T-helper 1 cell treated with Interleukin-12 subunit alpha and Interleukin-12 subunit beta and Interleukin-4 antibody, amounts not matched to agents 30 μg/mL and 1 μg/mL, for 36 hours (primary cell): Measurements from ENCODE around the gene RWDD4.
"Not testable (repeated sequence)": the region's sequence is repeated elsewhere in the genome, so short reads cannot be mapped to it uniquely, and the experiment has no call there.

Experiments
- H3K27ac Mint-ChIP-seq: one replicate; pipeline ENCODE4 v1.8.0; 2021; ENCODE audit warnings: mild to moderate bottlenecking, mixed read lengths
- H3K27me3 Mint-ChIP-seq: one replicate; pipeline ENCODE4 v1.8.0; 2021; ENCODE audit warnings: low read depth, mixed read lengths
- H3K36me3 Mint-ChIP-seq: one replicate; pipeline ENCODE4 v1.8.0; 2021; ENCODE audit warnings: low read depth, mixed read lengths
- H3K4me1 Mint-ChIP-seq: one replicate; pipeline ENCODE4 v1.8.0; 2021; ENCODE audit warnings: low read depth, mixed read lengths
- H3K4me3 Mint-ChIP-seq: one replicate; pipeline ENCODE4 v1.8.0; 2021; ENCODE audit warnings: mild to moderate bottlenecking, moderate library complexity, mixed read lengths
- H3K9me3 Mint-ChIP-seq: one replicate; pipeline ENCODE4 v1.8.0; 2021; ENCODE audit warnings: mixed read lengths

The RWDD4 gene

DNA sequence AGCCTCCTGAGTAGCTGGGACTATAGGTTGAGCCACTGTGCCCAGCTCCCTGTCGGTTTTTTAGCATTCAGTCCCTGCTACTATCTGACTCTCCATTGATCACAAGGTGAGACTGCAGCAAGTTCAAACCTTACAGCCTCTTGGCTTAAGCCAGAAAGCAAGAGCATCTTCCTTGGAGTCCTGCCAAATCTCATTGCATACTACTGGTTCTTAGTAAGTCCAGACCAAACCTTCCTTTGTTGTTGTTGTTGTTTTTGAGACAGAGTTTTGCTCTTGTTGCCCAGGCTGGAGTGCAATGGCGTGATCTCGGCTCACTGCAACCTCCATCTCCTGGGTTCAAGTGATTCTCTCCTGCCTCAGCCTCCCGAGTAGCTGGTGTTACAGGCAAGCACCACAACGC, 31.7 kb downstream of the RWDD4 start:
- H3K27ac Mint-ChIP-seq, H3K36me3 Mint-ChIP-seq, H3K4me3 Mint-ChIP-seq, H3K4me1 Mint-ChIP-seq, H3K27me3 Mint-ChIP-seq, H3K9me3 Mint-ChIP-seq: not testable (repeated sequence)

GRCh38 chr4:183626168-183626567, 32.8 kb downstream of the RWDD4 start:
- Mint-ChIP-seq H3K36me3 (no peaks in the 10 kb centered on the region), H3K27ac (no peak overlapping the region), H3K27me3 (peaks cover 7% of the 10 kb centered on the region), H3K4me1 (no peaks in the 10 kb centered on the region), H3K4me3 (no peak overlapping the region), H3K9me3 (no peaks in the 10 kb centered on the region)

GRCh38 chr4:183624548-183624947, 34.4 kb downstream of the RWDD4 start:
- H3K27ac Mint-ChIP-seq, result no peak overlapping the region
- H3K4me1 Mint-ChIP-seq, result no peaks in the 10 kb centered on the region
- H3K9me3 Mint-ChIP-seq, result no peaks in the 10 kb centered on the region
- H3K27me3 Mint-ChIP-seq, result peaks cover 7% of the 10 kb centered on the region
- no peak overlapping the region for H3K4me3 Mint-ChIP-seq
- H3K36me3 Mint-ChIP-seq, result no peaks in the 10 kb centered on the region

GRCh38 chr4:183621875-183622274, 37.1 kb downstream of the RWDD4 start:
- Mint-ChIP-seq H3K27ac (no peak overlapping the region), H3K4me3 (no peak overlapping the region), H3K9me3 (no peaks in the 10 kb centered on the region), H3K27me3 (peaks cover 7% of the 10 kb centered on the region), H3K4me1 (no peaks in the 10 kb centered on the region), H3K36me3 (no peaks in the 10 kb centered on the region)

DNA sequence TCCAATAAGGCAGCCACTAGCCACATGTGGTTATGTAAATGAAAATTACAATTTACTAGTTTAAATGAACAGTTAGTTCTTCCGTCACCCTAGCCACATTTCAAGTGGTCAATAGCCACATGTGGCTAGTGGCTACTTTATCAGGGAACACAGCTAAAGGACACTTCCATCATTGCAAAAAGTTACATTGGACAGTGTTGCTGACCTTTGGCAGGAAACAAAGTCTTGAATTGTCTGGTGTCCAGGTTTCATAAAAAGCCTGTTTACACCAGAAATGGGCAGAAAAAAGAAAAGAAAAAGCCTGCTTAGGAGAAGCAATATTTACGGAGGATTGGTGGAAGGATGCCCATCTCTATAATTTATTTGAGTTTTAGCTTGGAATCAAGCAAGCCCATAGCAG, 38.6 kb downstream of the RWDD4 start:
- no peak overlapping the region for H3K4me3 Mint-ChIP-seq
- peaks cover 7% of the 10 kb centered on the region for H3K27me3 Mint-ChIP-seq
- H3K36me3 Mint-ChIP-seq, result no peaks in the 10 kb centered on the region
- H3K27ac Mint-ChIP-seq, result no peak overlapping the region
- no peaks in the 10 kb centered on the region for H3K4me1 Mint-ChIP-seq
- no peaks in the 10 kb centered on the region for H3K9me3 Mint-ChIP-seq

- Mint-ChIP-seq H3K9me3 (no peaks in the 10 kb centered on the region), H3K36me3 (no peaks in the 10 kb centered on the region), H3K27me3 (peaks cover 7% of the 10 kb centered on the region), H3K4me1 (no peaks in the 10 kb centered on the region), H3K27ac (no peak overlapping the region), H3K4me3 (no peak overlapping the region)
Observed at GRCh38 chr4:183618681-183619080, 40.3 kb downstream of the RWDD4 start.

DNA sequence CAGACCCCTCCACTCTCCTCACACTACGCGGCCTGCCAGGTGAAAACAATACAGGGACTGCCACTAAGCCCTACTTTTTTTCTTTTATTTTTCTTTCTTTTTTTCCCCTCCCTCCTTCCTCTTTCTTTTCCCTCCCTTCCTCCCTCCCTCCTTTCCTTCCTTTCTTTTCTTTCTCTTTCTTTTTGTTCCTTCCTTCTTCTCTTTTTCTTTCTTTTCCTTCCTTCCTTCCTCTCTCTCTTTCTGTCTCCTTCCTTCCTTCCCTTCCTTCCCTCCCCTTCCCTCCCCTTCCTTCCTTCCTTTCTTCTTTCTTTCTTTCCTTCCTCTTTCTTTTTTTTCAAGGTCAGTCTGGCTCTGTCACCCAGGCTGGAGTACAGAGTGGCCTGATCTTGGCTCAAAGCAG, 41.9 kb downstream of the RWDD4 start:
- H3K27me3 Mint-ChIP-seq, result peaks cover 6% of the 10 kb centered on the region
- H3K36me3 Mint-ChIP-seq, result no peaks in the 10 kb centered on the region
- H3K4me1 Mint-ChIP-seq, result no peaks in the 10 kb centered on the region
- H3K9me3 Mint-ChIP-seq, result no peaks in the 10 kb centered on the region
- no peak overlapping the region for H3K4me3 Mint-ChIP-seq
- no peak overlapping the region for H3K27ac Mint-ChIP-seq

DNA sequence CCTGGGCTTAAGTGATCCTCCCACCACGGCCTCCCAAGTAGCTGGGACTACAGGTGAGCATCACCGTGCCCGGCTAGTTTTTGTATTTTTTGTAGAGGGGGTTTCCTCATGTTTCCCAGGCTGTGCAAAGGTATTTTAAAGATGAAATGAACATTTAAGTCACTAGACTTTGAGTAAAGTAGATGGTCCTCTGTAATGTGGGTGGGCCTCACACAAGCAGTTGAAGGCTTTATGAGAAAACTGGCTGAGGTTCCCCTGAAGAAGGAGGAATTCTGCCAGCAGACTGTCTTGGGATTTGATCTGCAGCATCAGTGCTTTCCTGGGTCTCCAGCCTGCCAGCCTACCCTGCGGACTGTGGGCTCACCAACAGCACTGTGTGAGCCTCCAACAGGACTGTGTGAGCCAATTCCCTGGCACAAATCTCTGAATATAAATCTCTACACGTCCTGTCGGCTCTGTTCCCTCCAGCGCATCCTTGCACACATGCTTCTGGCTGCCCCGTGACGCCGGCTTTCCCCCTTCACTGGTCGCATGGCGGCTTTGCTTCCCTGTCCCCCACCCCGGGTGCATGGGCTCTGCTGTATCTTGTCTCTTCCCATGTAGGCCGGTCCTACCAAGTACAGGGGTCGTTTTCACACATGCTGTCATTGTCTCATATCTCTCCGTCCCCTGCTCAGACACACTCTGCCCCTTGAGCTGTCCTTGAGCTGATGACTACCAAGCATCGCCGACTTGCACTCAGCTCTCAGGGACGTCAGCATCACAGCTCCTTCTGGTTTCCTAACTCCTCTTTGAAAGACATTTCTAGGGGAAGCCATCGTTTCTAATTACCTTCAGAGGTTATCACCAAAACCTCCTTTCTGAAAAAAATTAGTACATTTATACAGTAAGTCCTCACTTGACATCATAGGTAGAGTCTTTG, 46.4 kb downstream of the RWDD4 start:
- Mint-ChIP-seq H3K9me3 (no peaks in the 10 kb centered on the region), H3K4me3 (no peak overlapping the region), H3K4me1 (no peaks in the 10 kb centered on the region), H3K27me3 (no peaks in the 10 kb centered on the region), H3K36me3 (no peaks in the 10 kb centered on the region), H3K27ac (no peak overlapping the region)

GRCh38 chr4:183611210-183611830, 47.7 kb downstream of the RWDD4 start:
- Mint-ChIP-seq H3K9me3 (no peaks in the 10 kb centered on the region), H3K27me3 (no peaks in the 10 kb centered on the region), H3K4me3 (no peak overlapping the region), H3K27ac (no peak overlapping the region), H3K4me1 (no peaks in the 10 kb centered on the region), H3K36me3 (no peaks in the 10 kb centered on the region)

GRCh38 chr4:183610613-183611012, 48.4 kb downstream of the RWDD4 start:
- H3K9me3 Mint-ChIP-seq, result no peaks in the 10 kb centered on the region
- no peaks in the 10 kb centered on the region for H3K36me3 Mint-ChIP-seq
- H3K4me1 Mint-ChIP-seq, result no peaks in the 10 kb centered on the region
- no peak overlapping the region for H3K27ac Mint-ChIP-seq
- H3K4me3 Mint-ChIP-seq, result no peak overlapping the region
- no peaks in the 10 kb centered on the region for H3K27me3 Mint-ChIP-seq

GRCh38 chr4:183610033-183610432, 49.0 kb downstream of the RWDD4 start:
- no peaks in the 10 kb centered on the region for H3K27me3 Mint-ChIP-seq
- no peaks in the 10 kb centered on the region for H3K36me3 Mint-ChIP-seq
- H3K4me1 Mint-ChIP-seq, result no peaks in the 10 kb centered on the region
- H3K9me3 Mint-ChIP-seq, result no peaks in the 10 kb centered on the region
- no peak overlapping the region for H3K4me3 Mint-ChIP-seq
- H3K27ac Mint-ChIP-seq, result no peak overlapping the region

DNA sequence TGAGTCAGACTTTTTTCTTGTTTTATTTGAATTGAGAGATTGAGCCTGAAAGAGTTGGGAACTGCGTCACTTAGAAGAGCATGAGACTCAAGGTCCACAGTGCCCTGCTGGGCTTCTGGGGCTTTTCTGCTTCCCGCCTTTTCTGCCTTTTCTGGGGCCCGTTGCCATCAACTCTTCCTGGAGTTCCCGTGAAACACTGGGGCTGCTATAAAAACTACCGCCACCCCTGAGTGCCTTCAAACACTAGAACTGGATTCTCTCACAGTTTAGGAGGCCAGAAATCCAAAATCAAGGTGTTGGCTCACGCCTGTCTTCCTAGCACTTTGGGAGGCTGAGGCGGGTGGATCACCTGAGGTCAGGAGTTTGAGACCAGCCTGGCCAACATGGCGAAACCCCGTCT, 49.8 kb downstream of the RWDD4 start:
- Mint-ChIP-seq H3K4me3 (no peak overlapping the region), H3K9me3 (no peaks in the 10 kb centered on the region), H3K4me1 (no peaks in the 10 kb centered on the region), H3K36me3 (no peaks in the 10 kb centered on the region), H3K27me3 (no peaks in the 10 kb centered on the region), H3K27ac (no peak overlapping the region)

DNA sequence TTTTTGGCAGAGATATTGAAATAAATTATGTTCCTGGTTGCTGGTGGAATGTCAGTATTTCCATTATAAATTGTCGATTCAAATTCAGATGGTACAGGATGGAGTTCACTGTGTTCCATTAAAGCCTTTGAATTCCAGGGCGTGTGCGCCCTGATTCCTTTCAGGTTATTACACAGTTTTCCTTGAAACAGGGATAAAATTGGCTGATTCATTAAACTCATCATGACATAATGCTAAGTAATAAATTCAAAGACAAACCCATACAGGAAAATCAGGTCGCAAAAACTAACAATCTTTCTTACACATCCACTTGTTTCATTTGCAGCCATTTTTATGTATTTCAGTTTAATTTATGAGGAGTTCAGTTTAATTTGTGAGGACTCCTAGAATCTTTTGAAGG, 51.1 kb downstream of the RWDD4 start:
- Mint-ChIP-seq H3K4me1 (no peaks in the 10 kb centered on the region), H3K36me3 (no peaks in the 10 kb centered on the region), H3K4me3 (no peak overlapping the region), H3K9me3 (no peaks in the 10 kb centered on the region), H3K27ac (no peak overlapping the region), H3K27me3 (no peaks in the 10 kb centered on the region)

GRCh38 chr4:183602557-183603027, 56.4 kb downstream of the RWDD4 start:
- H3K4me1 Mint-ChIP-seq, result no peaks in the 10 kb centered on the region
- no peaks in the 10 kb centered on the region for H3K36me3 Mint-ChIP-seq
- no peak overlapping the region for H3K4me3 Mint-ChIP-seq

DNA sequence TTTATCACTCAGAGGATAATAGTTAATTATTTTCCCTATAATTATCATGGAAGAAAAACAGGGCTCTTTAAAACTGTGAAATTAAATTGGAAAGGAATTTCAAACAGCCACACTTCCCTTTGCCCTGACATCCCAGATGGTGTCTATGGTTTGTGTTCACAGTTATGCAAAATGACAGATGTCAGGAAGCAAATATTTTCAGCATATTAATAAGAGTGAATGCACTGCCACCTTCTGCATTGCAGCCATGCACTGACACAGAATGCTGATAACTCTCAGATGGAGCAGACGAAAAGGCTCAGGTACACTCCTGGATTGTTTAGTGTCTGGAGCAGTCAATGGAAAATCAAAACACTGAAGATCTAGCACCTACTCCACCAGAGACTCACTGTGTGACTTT, 57.6 kb downstream of the RWDD4 start:
- H3K27me3 Mint-ChIP-seq, result peaks cover 21% of the 10 kb centered on the region
- no peak overlapping the region for H3K4me3 Mint-ChIP-seq
- no peaks in the 10 kb centered on the region for H3K4me1 Mint-ChIP-seq
- no peaks in the 10 kb centered on the region for H3K36me3 Mint-ChIP-seq
- H3K9me3 Mint-ChIP-seq, result no peaks in the 10 kb centered on the region
- no peak overlapping the region for H3K27ac Mint-ChIP-seq

More at GRCh38 chr4:183602557-183603027, 56.4 kb downstream of the RWDD4 start:
- no peaks in the 10 kb centered on the region for H3K9me3 Mint-ChIP-seq
- no peak overlapping the region for H3K27ac Mint-ChIP-seq
- H3K27me3 Mint-ChIP-seq, result peaks cover 16% of the 10 kb centered on the region
